Mesenchymal stem cell (in vitro differentiated cells and primary cell): ENCODE measurements around the gene NMNAT2.

Source experiments
- DNase-seq: peaks from one replicate; pipeline ENCODE4 v3.0.0-alpha.2; 2013
- H2AFZ ChIP-seq: one replicate; pipeline ENCODE4 v1.6.1; 2013; ENCODE audit warnings: low read depth, mild to moderate bottlenecking, control low read depth, inconsistent platforms, low read length, moderate library complexity
- H2AK5ac ChIP-seq: 2 replicates; pipeline ENCODE4 v1.6.1; 2013; ENCODE audit warnings: low read length, moderate library complexity, mild to moderate bottlenecking, inconsistent platforms; ENCODE audit not compliant: severe bottlenecking
- H2BK120ac ChIP-seq: one replicate; pipeline ENCODE4 v1.6.1; 2013; ENCODE audit warnings: low read depth, mild to moderate bottlenecking, inconsistent platforms, low read length, moderate library complexity
- H2BK12ac ChIP-seq, 2 experiments: one replicate each; pipeline ENCODE4 v1.6.1; 2013; ENCODE audit warnings: inconsistent platforms in 2 of 2, low read length in 2 of 2, mild to moderate bottlenecking in 2 of 2, moderate library complexity in 2 of 2, control low read depth in 1 of 2
- H2BK15ac ChIP-seq: one replicate; pipeline ENCODE4 v1.6.1; 2013; ENCODE audit warnings: mild to moderate bottlenecking, low read depth, inconsistent platforms; ENCODE audit not compliant: poor library complexity, severe bottlenecking
- H2BK5ac ChIP-seq: 2 replicates; pipeline ENCODE4 v1.6.1; 2013; ENCODE audit warnings: low read depth, mild to moderate bottlenecking, low read length, control low read depth, inconsistent platforms; ENCODE audit not compliant: poor library complexity, severe bottlenecking
- H3K14ac ChIP-seq, 2 experiments: one replicate each; pipeline ENCODE4 v1.6.1; 2013; ENCODE audit warnings: inconsistent platforms in 2 of 2, low read length in 2 of 2, control low read depth in 1 of 2, mild to moderate bottlenecking in 1 of 2, moderate library complexity in 1 of 2
- H3K18ac ChIP-seq, 2 experiments: one replicate each; pipeline ENCODE4 v1.6.1; 2013; ENCODE audit warnings: inconsistent platforms in 2 of 2, low read length in 2 of 2, control low read depth in 1 of 2, low read depth in 1 of 2, mild to moderate bottlenecking in 1 of 2
- H3K23ac ChIP-seq, 2 experiments: one replicate each; pipeline ENCODE4 v1.6.1; 2013; ENCODE audit warnings: inconsistent platforms in 2 of 2, low read length in 2 of 2, mild to moderate bottlenecking in 2 of 2, moderate library complexity in 2 of 2, control low read depth in 1 of 2
- H3K27ac ChIP-seq: 2 replicates; pipeline ENCODE4 v1.5.1; 2013; ENCODE audit warnings: mild to moderate bottlenecking, moderate library complexity, low read length, control low read depth, inconsistent platforms; ENCODE audit not compliant: poor library complexity, severe bottlenecking
- H3K27me3 ChIP-seq, 2 experiments: 2 replicates each; pipeline versions ENCODE4 v1.6.1 to v1.7.0; 2013; ENCODE audit warnings: low read length in 2 of 2, mild to moderate bottlenecking in 2 of 2, moderate library complexity in 2 of 2, control low read depth in 1 of 2, inconsistent platforms in 1 of 2; ENCODE audit not compliant: control insufficient read depth in 1 of 2, insufficient read depth in 1 of 2
- H3K36me3 ChIP-seq, 2 experiments: 2 replicates each; pipeline versions ENCODE4 v1.6.1 to v1.7.0; 2013; ENCODE audit warnings: low read length in 2 of 2, control low read depth in 1 of 2, inconsistent platforms in 1 of 2, low read depth in 1 of 2, mild to moderate bottlenecking in 1 of 2; ENCODE audit not compliant: insufficient read depth in 2 of 2, control insufficient read depth in 1 of 2
- H3K4ac ChIP-seq, 2 experiments: one replicate each; pipeline ENCODE4 v1.6.1; 2013; ENCODE audit warnings: inconsistent platforms in 2 of 2, low read length in 2 of 2, mild to moderate bottlenecking in 2 of 2, moderate library complexity in 2 of 2, control low read depth in 1 of 2, low read depth in 1 of 2
- H3K4me1 ChIP-seq: 2 replicates; pipeline ENCODE4 v1.6.1; 2013; ENCODE audit warnings: low read depth, low read length, control low read depth; ENCODE audit not compliant: control insufficient read depth, insufficient read depth
- H3K4me2 ChIP-seq: 2 replicates; pipeline ENCODE4 v1.6.1; 2013; ENCODE audit warnings: low read length, mild to moderate bottlenecking, inconsistent platforms; ENCODE audit not compliant: poor library complexity, severe bottlenecking
- H3K4me3 ChIP-seq, 2 experiments: 2 replicates each; pipeline versions ENCODE4 v1.5.1 to v1.7.0; 2013; ENCODE audit warnings: low read length in 2 of 2, mild to moderate bottlenecking in 2 of 2, control low read depth in 1 of 2, low read depth in 1 of 2; ENCODE audit not compliant: insufficient read depth in 1 of 2
- H3K79me1 ChIP-seq: replicated peaks from 2 replicates; pipeline ENCODE4 v1.6.1; 2013; ENCODE audit warnings: mild to moderate bottlenecking, control low read depth, low read length, inconsistent platforms; ENCODE audit not compliant: poor library complexity, severe bottlenecking
- H3K9ac ChIP-seq: 2 replicates; pipeline ENCODE4 v1.7.0; 2013; ENCODE audit warnings: mild to moderate bottlenecking, low read length, moderate library complexity
- H3K9me3 ChIP-seq: 2 replicates; pipeline ENCODE4 v1.7.0; 2013; ENCODE audit warnings: mild to moderate bottlenecking, low read length; ENCODE audit not compliant: control insufficient read depth
- H4K8ac ChIP-seq: one replicate; pipeline ENCODE4 v1.6.1; 2013; ENCODE audit warnings: inconsistent platforms, mild to moderate bottlenecking, low read length, moderate library complexity
- H4K91ac ChIP-seq: one replicate; pipeline ENCODE4 v1.6.1; 2013; ENCODE audit warnings: mild to moderate bottlenecking, low read length, inconsistent platforms
- WGBS: methylation state at CpG from one replicate; pipeline ENCODE4 v1.1.7; 2013; ENCODE audit warnings: mixed read lengths; 5-methylcytosine and 5-hydroxymethylcytosine counted together

The NMNAT2 gene

DNA sequence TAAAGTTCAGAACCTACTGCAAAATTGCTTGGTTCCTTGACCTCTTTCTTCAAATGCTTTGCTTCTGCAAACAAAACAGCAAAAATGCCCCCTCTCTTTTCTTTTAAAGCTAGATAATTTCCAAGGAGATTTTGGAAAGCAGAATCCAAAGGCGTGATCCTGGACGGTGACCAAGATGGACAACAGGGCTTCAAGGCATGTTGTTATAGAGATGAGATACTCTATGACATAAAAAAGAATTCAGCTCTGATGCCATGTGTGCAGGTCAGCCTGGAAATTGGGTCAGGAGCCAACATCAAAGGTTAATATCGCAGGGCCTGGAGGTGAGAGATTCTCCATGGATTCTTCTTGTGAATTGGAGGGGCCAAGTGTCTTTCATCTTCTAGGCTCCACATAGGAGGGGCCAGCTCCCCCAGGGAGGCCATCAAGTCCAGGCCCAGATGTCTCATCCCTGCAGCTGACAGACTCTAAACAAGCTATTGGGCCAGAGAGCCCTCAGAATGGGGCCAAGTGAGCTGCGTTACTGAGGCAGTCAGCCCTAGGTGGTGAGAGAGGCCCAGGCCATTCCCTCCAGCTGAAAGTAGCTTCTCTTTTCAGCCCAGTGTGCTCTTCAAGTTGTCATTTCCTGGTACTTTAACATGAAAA lies 45.5 kb downstream of the NMNAT2 start:
- no peak overlapping the region for H2BK120ac ChIP-seq
- no peak for DNase-seq
- no peak overlapping the region for H2AK5ac ChIP-seq
- H3K36me3 ChIP-seq = no peaks in the 10 kb centered on the region
- no peak overlapping the region for H2BK15ac ChIP-seq
- no peaks in the 10 kb centered on the region for H3K4me1 ChIP-seq
- H3K9me3 ChIP-seq = no peaks in the 10 kb centered on the region
- no peak overlapping the region for H3K9ac ChIP-seq
- no peak overlapping the region for H3K4me2 ChIP-seq
- 89% methylated on average over 4 of the region's 4 CpGs for WGBS
- H4K91ac ChIP-seq = no peak overlapping the region
- no peak overlapping the region for H3K14ac ChIP-seq
- H3K23ac ChIP-seq = no peak overlapping the region
- no peak overlapping the region for H3K4ac ChIP-seq
- peaks cover 37 to 44% of the 10 kb centered on the region in 2 experiments for H3K27me3 ChIP-seq
- no peak overlapping the region for H4K8ac ChIP-seq
- no peak overlapping the region for H3K18ac ChIP-seq
- no peak overlapping the region for H2BK12ac ChIP-seq
- no peaks in the 10 kb centered on the region for H3K79me1 ChIP-seq
- no peak overlapping the region for H3K27ac ChIP-seq
- no peak overlapping the region for H2BK5ac ChIP-seq
- H2AFZ ChIP-seq = no peak overlapping the region
- H3K4me3 ChIP-seq = no peak overlapping the region

DNA sequence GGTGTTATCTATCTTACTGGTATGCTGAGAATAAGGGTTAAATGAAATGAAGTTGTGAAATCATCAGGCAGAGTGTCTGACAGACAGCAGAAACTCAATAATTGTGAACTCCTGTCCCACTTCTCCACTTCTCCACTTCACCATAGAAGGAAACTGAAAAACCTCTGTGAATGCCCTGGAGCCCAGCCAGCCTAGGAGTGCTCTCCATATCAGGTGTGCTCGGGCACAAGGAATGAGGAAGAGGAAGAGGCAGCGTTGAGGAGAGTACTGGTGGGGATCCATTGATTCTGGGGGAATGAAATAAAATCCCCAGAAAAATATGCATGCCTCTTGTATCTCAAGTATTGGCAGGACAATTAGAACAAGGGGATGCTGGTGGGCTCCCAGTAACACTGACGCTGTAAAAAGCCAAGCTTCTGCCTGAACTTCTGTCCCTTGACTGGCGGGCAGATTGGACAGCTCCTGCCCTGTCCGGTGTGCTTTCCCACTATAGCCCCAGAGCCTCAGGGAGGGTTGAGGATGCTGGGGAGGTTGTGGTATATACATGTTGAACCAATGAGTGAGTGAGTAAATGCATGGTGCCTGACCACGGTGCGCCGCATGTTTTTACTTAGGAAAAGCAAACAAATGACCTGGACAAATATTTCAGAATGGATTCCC lies 47.7 kb downstream of the NMNAT2 start:
- Histone ChIP-seq H3K27ac (no peak overlapping the region), H3K18ac (no peak overlapping the region), H3K36me3 (no peaks in the 10 kb centered on the region), H2BK15ac (no peak overlapping the region), H2BK120ac (no peak overlapping the region), H4K8ac (no peak overlapping the region), H3K4me3 (no peak overlapping the region), H3K23ac (no peak overlapping the region), H3K9ac (no peak overlapping the region), H2BK5ac (no peak overlapping the region), H2AFZ (no peak overlapping the region), H3K4ac (no peak overlapping the region), H3K9me3 (no peaks in the 10 kb centered on the region), H3K4me2 (no peak overlapping the region), H2AK5ac (no peak overlapping the region), H3K14ac (no peak overlapping the region), H4K91ac (no peak overlapping the region), H3K27me3 (peaks cover 33 to 38% of the 10 kb centered on the region in 2 experiments), H3K4me1 (no peaks in the 10 kb centered on the region), H3K79me1 (no peaks in the 10 kb centered on the region), H2BK12ac (no peak overlapping the region)
- WGBS = 83% methylated on average over 5 of the region's 8 CpGs
- DNase-seq = no peak

DNA sequence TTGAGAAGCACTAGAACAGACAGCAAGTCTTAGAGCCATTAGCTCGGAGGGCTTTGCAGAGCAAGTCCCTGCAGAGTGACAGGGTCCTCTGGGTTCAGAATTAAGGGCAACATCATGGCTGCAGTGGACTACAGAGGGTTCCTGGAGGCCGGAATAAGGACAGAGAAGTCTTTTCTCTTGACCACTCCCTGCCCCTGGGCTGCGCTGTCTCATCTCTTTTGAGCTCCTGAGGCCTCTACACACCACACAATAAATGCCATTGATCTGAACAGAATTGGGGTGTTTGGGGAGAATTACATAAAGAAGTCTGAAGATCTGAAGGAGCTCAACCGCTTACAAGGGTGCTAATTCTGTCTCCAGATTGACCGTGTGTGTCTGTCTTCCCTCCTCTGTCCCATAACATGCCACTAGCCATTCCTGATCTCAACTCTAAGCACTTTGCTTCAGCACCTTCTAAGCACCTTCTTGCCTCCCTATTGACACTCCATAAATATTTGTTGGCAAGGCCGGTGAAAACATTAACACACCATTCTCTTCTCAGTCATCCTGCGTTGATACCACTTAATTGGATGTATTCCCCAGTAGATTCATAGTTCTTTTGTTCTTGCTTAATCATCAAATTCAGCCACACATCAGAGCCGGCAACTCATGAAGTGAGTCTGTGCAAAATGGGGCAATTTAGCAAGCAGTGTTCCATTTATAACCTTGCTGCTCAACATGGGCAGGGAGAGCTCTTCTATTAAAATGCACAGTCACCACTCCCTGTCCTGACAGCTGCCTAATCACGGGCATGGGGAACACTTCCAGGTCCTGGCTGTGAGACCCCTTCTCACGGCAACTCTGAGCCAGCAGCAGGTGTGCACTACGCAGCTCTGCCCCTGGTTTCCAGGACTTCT lies 49.7 kb downstream of the NMNAT2 start:
- H2BK120ac ChIP-seq = no peak overlapping the region
- no peak overlapping the region for H2BK12ac ChIP-seq
- no peak overlapping the region for H3K4me3 ChIP-seq
- H4K91ac ChIP-seq = no peak overlapping the region
- no peak overlapping the region for H3K14ac ChIP-seq
- H2BK5ac ChIP-seq = no peak overlapping the region
- H3K9me3 ChIP-seq = no peaks in the 10 kb centered on the region
- H3K4me1 ChIP-seq = no peaks in the 10 kb centered on the region
- no peaks in the 10 kb centered on the region for H3K36me3 ChIP-seq
- H2AK5ac ChIP-seq = no peak overlapping the region
- no peak overlapping the region for H2AFZ ChIP-seq
- WGBS = 85% methylated on average over 9 of the region's 11 CpGs
- no peak overlapping the region for H3K23ac ChIP-seq
- no peak overlapping the region for H4K8ac ChIP-seq
- DNase-seq = no peak
- H2BK15ac ChIP-seq = no peak overlapping the region
- H3K4ac ChIP-seq = no peak overlapping the region
- H3K79me1 ChIP-seq = no peaks in the 10 kb centered on the region
- H3K18ac ChIP-seq = no peak overlapping the region
- H3K27ac ChIP-seq = no peak overlapping the region
- H3K4me2 ChIP-seq = no peak overlapping the region
- H3K27me3 ChIP-seq = peaks cover 33 to 39% of the 10 kb centered on the region in 2 experiments
- no peak overlapping the region for H3K9ac ChIP-seq

DNA sequence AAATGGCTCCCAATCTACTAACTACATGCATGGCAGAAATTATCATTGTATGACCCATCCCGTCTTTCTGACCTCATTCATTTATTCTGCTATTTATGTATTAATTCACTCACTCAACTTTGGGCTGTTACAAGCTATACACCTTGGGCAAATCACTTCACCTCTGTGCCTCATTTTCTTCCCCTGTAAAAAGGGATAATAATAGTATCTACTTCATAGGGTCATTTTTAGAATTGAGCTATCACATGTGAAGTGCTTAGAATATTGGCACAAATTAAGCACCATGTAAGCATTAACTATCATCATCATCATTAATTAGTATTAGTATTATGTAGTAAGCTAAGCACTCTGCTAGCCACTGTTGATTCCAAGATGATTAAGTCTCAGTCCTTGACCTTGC lies 52.1 kb downstream of the NMNAT2 start:
- H3K36me3 ChIP-seq = no peaks in the 10 kb centered on the region
- no peak overlapping the region for H2AK5ac ChIP-seq
- no peak overlapping the region for H4K8ac ChIP-seq
- no peak overlapping the region for H3K23ac ChIP-seq
- H2BK120ac ChIP-seq = no peak overlapping the region
- H3K79me1 ChIP-seq = no peaks in the 10 kb centered on the region
- H2BK12ac ChIP-seq = no peak overlapping the region
- H3K27me3 ChIP-seq = peaks cover 23 to 27% of the 10 kb centered on the region in 2 experiments
- H3K4me3 ChIP-seq = no peak overlapping the region
- no peak overlapping the region for H3K14ac ChIP-seq
- H3K4me1 ChIP-seq = no peaks in the 10 kb centered on the region
- no peak overlapping the region for H3K27ac ChIP-seq
- no peak overlapping the region for H3K18ac ChIP-seq
- no peak overlapping the region for H2BK15ac ChIP-seq
- no peak overlapping the region for H3K4ac ChIP-seq
- H3K9me3 ChIP-seq = no peaks in the 10 kb centered on the region
- H2BK5ac ChIP-seq = no peak overlapping the region
- no peak overlapping the region for H2AFZ ChIP-seq
- WGBS = 67% methylated on average over 1 of the region's 1 CpG
- DNase-seq = no peak
- H3K4me2 ChIP-seq = no peak overlapping the region
- H4K91ac ChIP-seq = no peak overlapping the region
- H3K9ac ChIP-seq = no peak overlapping the region
